Nephron (organoid): ENCODE measurements around the gene EPHB3.
"Not testable (repeated sequence)": the region's sequence is repeated elsewhere in the genome, so short reads cannot be mapped to it uniquely, and the experiment has no call there.

Experiments
- H3K27ac Mint-ChIP-seq, 3 experiments: 2 replicates each; pipeline ENCODE4 v1.8.0; 2020; ENCODE audit warnings: mixed read lengths in 3 of 3, mild to moderate bottlenecking in 2 of 3, moderate library complexity in 1 of 3
- H3K27me3 Mint-ChIP-seq: 2 replicates; pipeline ENCODE4 v1.8.0; 2021; ENCODE audit warnings: low read depth, mild to moderate bottlenecking, moderate library complexity, mixed read lengths
- H3K36me3 Mint-ChIP-seq: 2 replicates; pipeline ENCODE4 v1.8.0; 2020; ENCODE audit warnings: low read depth, mixed read lengths
- H3K4me1 Mint-ChIP-seq: 2 replicates; pipeline ENCODE4 v1.8.0; 2020; ENCODE audit warnings: mixed read lengths
- H3K4me3 Mint-ChIP-seq, 3 experiments: 2 replicates each; pipeline ENCODE4 v1.8.0; 2020; ENCODE audit warnings: mild to moderate bottlenecking in 3 of 3, mixed read lengths in 3 of 3, moderate library complexity in 2 of 3
- H3K9me3 Mint-ChIP-seq: 2 replicates; pipeline ENCODE4 v1.8.0; 2020; ENCODE audit warnings: mixed read lengths
- CTCF ChIP-seq, 3 experiments: fragments of 200-600 bp; sonication (generic); IDR thresholded peaks; one replicate each; pipeline ENCODE4 v1.5.0; 2021; ENCODE audit warnings: antibody characterized with exemption in 3 of 3; ENCODE audit not compliant: unreplicated experiment in 3 of 3

Gene EPHB3

GRCh38 chr3:184611607-184612281 is 50.2 kb downstream of the EPHB3 start:
- H3K27me3 Mint-ChIP-seq = peaks cover 20% of the 10 kb centered on the region
- H3K9me3 Mint-ChIP-seq = no peaks in the 10 kb centered on the region
- peaks cover 44% of the 10 kb centered on the region for H3K4me1 Mint-ChIP-seq
- H3K27ac Mint-ChIP-seq = peak overlapping the region; percentile 29 to 89 (median 69)
- no peaks in the 10 kb centered on the region for H3K36me3 Mint-ChIP-seq
- no peak for TF ChIP-seq CTCF (IDR thresholded peaks at IDR 0.05; ENCODE audit: unreplicated experiment in 3 of 3)
- no peak overlapping the region for H3K4me3 Mint-ChIP-seq

- H3K4me1 Mint-ChIP-seq = peaks cover 47% of the 10 kb centered on the region
- H3K9me3 Mint-ChIP-seq = no peaks in the 10 kb centered on the region
- no peak overlapping the region for H3K4me3 Mint-ChIP-seq
- H3K36me3 Mint-ChIP-seq = no peaks in the 10 kb centered on the region
- peak overlapping the region in 1 of 3 experiments; percentile 55 for H3K27ac Mint-ChIP-seq
- TF ChIP-seq CTCF (IDR thresholded peaks at IDR 0.05; ENCODE audit: unreplicated experiment in 3 of 3) = no peak
- peaks cover 22% of the 10 kb centered on the region for H3K27me3 Mint-ChIP-seq
Measured at GRCh38 chr3:184615396-184615795, 53.8 kb downstream of the EPHB3 start.

GRCh38 chr3:184616436-184616835 is 54.9 kb downstream of the EPHB3 start:
- H3K4me3 Mint-ChIP-seq = no peak overlapping the region
- no peak for TF ChIP-seq CTCF (IDR thresholded peaks at IDR 0.05; ENCODE audit: unreplicated experiment in 3 of 3)
- H3K27ac Mint-ChIP-seq = peak overlapping the region; percentile 55 to 64 (median 60)
- no peaks in the 10 kb centered on the region for H3K36me3 Mint-ChIP-seq
- no peaks in the 10 kb centered on the region for H3K9me3 Mint-ChIP-seq
- H3K27me3 Mint-ChIP-seq = peaks cover 20% of the 10 kb centered on the region
- H3K4me1 Mint-ChIP-seq = peaks cover 44% of the 10 kb centered on the region

GRCh38 chr3:184617306-184617705 is 55.7 kb downstream of the EPHB3 start:
- peaks cover 20% of the 10 kb centered on the region for H3K27me3 Mint-ChIP-seq
- H3K9me3 Mint-ChIP-seq, H3K36me3 Mint-ChIP-seq, H3K4me3 Mint-ChIP-seq, H3K27ac Mint-ChIP-seq: not testable (repeated sequence)
- peaks cover 42% of the 10 kb centered on the region for H3K4me1 Mint-ChIP-seq

GRCh38 chr3:184618811-184619210 is 57.2 kb downstream of the EPHB3 start:
- Mint-ChIP-seq H3K27ac (peak overlapping the region in 2 of 3 experiments; percentile 1 to 39), H3K4me1 (peaks cover 38% of the 10 kb centered on the region), H3K27me3 (peaks cover 16% of the 10 kb centered on the region), H3K4me3 (no peak overlapping the region), H3K36me3 (no peaks in the 10 kb centered on the region), H3K9me3 (no peaks in the 10 kb centered on the region)
- TF ChIP-seq CTCF (IDR thresholded peaks at IDR 0.05; ENCODE audit: unreplicated experiment in 3 of 3) = no peak

GRCh38 chr3:184619369-184619768 is 57.8 kb downstream of the EPHB3 start:
- peaks cover 38% of the 10 kb centered on the region for H3K4me1 Mint-ChIP-seq
- H3K27me3 Mint-ChIP-seq = peaks cover 16% of the 10 kb centered on the region
- no peak overlapping the region for H3K4me3 Mint-ChIP-seq

More at GRCh38 chr3:184619369-184619768, 57.8 kb downstream of the EPHB3 start:
- TF ChIP-seq CTCF (IDR thresholded peaks at IDR 0.05; ENCODE audit: unreplicated experiment in 3 of 3) = no peak
- Mint-ChIP-seq H3K9me3 (no peaks in the 10 kb centered on the region), H3K36me3 (no peaks in the 10 kb centered on the region), H3K27ac (peak overlapping the region in 2 of 3 experiments; percentile 39 to 66)
